Hepatocyte (in vitro differentiated cells): ENCODE measurements around the gene NELFB. TPM values are rescaled to one million over a fixed set of nuclear protein-coding genes. Genes with fewer than 3 reads are reported as not detected.

Source experiments
- DNase-seq: peaks from one replicate; pipeline ENCODE4 v3.0.0-alpha.2; 2016; ENCODE audit warnings: low spot score
- H2AFZ ChIP-seq: fragments of 200-600 bp; sonication (generic); 2 replicates; pipeline ENCODE4 v1.6.0; 2016; ENCODE audit warnings: antibody characterized with exemption, mild to moderate bottlenecking
- H3K27ac ChIP-seq: fragments of 200-600 bp; sonication (generic); 2 replicates; pipeline ENCODE4 v1.5.1; 2016; ENCODE audit warnings: mild to moderate bottlenecking
- H3K27me3 ChIP-seq: fragments of 200-600 bp; sonication (generic); 2 replicates; pipeline ENCODE4 v1.6.1; 2016
- H3K36me3 ChIP-seq: fragments of 200-600 bp; sonication (generic); replicated peaks from 2 replicates; pipeline ENCODE4 v1.5.1; 2016; ENCODE audit warnings: low read depth; ENCODE audit not compliant: insufficient read depth
- H3K4me1 ChIP-seq: fragments of 200-600 bp; sonication (generic); 2 replicates; pipeline ENCODE4 v1.5.1; 2016; ENCODE audit warnings: mild to moderate bottlenecking, moderate library complexity; ENCODE audit not compliant: insufficient read depth
- H3K4me2 ChIP-seq: fragments of 200-600 bp; sonication (generic); 2 replicates; pipeline ENCODE4 v1.6.0; 2016
- H3K4me3 ChIP-seq: fragments of 200-600 bp; sonication (generic); 2 replicates; pipeline ENCODE4 v1.5.1; 2016; ENCODE audit warnings: mild to moderate bottlenecking
- H3K79me2 ChIP-seq: fragments of 200-600 bp; sonication (generic); 2 replicates; pipeline ENCODE4 v1.6.0; 2017; ENCODE audit warnings: mild to moderate bottlenecking
- H3K9me2 ChIP-seq: fragments of 200-600 bp; sonication (generic); replicated peaks from 2 replicates; pipeline ENCODE4 v1.6.0; 2017; ENCODE audit warnings: mild to moderate bottlenecking; ENCODE audit not compliant: insufficient read depth
- H3K9me3 ChIP-seq: fragments of 200-600 bp; sonication (generic); 2 replicates; pipeline ENCODE4 v1.5.1; 2016; ENCODE audit warnings: low read depth, mild to moderate bottlenecking
- H4K20me1 ChIP-seq: fragments of 200-600 bp; sonication (generic); 2 replicates; pipeline ENCODE4 v1.6.0; 2016; ENCODE audit warnings: mild to moderate bottlenecking; ENCODE audit not compliant: insufficient read depth, poor library complexity, severe bottlenecking
- CTCF ChIP-seq: fragments of 200-600 bp; sonication (generic); IDR thresholded peaks from 2 replicates; pipeline ENCODE4 v1.5.1; 2016; ENCODE audit warnings: antibody characterized with exemption, mild to moderate bottlenecking; ENCODE audit not compliant: poor library complexity
- EZH2 ChIP-seq: fragments of 200-600 bp; sonication (generic); IDR thresholded peaks from 2 replicates; pipeline ENCODE4 v1.6.1; 2016; ENCODE audit warnings: antibody characterized with exemption, mild to moderate bottlenecking, borderline replicate concordance
- EZH2phosphoT487 ChIP-seq: fragments of 200-600 bp; sonication (generic); IDR thresholded peaks from one replicate; pipeline ENCODE4 v1.6.1; 2018; ENCODE audit warnings: antibody characterized with exemption, mild to moderate bottlenecking, low read depth, moderate library complexity; ENCODE audit not compliant: unreplicated experiment, severe bottlenecking
- WGBS: methylation state at CpG from one replicate; pipeline ENCODE4 v1.1.6; 2016; ENCODE audit warnings: low lambda C conversion rate; ENCODE audit errors: missing lambda C conversion rate; 5-methylcytosine and 5-hydroxymethylcytosine counted together
- polyA plus RNA-seq: library from polyadenylated mRNA; unstranded; fragments of >200 nt; fragmentation: Nextera tagmentation; extraction: Ambion mirVana; gene quantifications from 2 replicates; pipeline ENCODE4 v1.2.1, GENCODE V29; 2016
- total RNA-seq: library from RNA; depleted of rRNA; stranded (reverse); fragments of >200 nt; gene quantifications from 2 replicates; pipeline ENCODE4 v1.2.3, GENCODE V29; 2014

NELFB gene
- total and polyA plus RNA-seq, 2 experiments from 2014 or later, result 41.4 to 63.5 TPM

GRCh38 chr9:137232101-137232500 lies 23.0 kb upstream of the NELFB start:
- Histone ChIP-seq H3K4me3 (no peak overlapping the region), H3K27ac (no peak overlapping the region), H3K36me3 (no peaks in the 10 kb centered on the region), H3K9me2 (no peaks in the 10 kb centered on the region), H3K9me3 (no peaks in the 10 kb centered on the region), H3K4me1 (peaks cover 47% of the 10 kb centered on the region), H3K27me3 (no peaks in the 10 kb centered on the region), H2AFZ (no peak overlapping the region), H3K79me2 (peaks cover 5% of the 10 kb centered on the region), H3K4me2 (no peak overlapping the region), H4K20me1 (no peaks in the 10 kb centered on the region)
- TF ChIP-seq EZH2, result no peak
- TF ChIP-seq EZH2phosphoT487, result no peak
- no peak for TF ChIP-seq CTCF
- 84% methylated on average over 10 of the region's 10 CpGs for WGBS
- DNase-seq, result no peak

- no peak overlapping the region for H3K4me3 ChIP-seq
- no peaks in the 10 kb centered on the region for H3K9me2 ChIP-seq
- peaks cover 44% of the 10 kb centered on the region for H3K4me1 ChIP-seq
- no peak overlapping the region for H2AFZ ChIP-seq
- no peak overlapping the region for H3K27ac ChIP-seq
- H3K79me2 ChIP-seq, result peaks cover 9% of the 10 kb centered on the region
- TF ChIP-seq EZH2, result no peak
- TF ChIP-seq EZH2phosphoT487, result no peak
- no peak for TF ChIP-seq CTCF
- H3K9me3 ChIP-seq, result no peaks in the 10 kb centered on the region
- H3K36me3 ChIP-seq, result no peaks in the 10 kb centered on the region
- no peak for DNase-seq
- H3K27me3 ChIP-seq, result no peaks in the 10 kb centered on the region
- H4K20me1 ChIP-seq, result no peaks in the 10 kb centered on the region
- H3K4me2 ChIP-seq, result no peak overlapping the region
- 89% methylated on average over 24 of the region's 24 CpGs for WGBS
These were observed 22.6 kb upstream of the NELFB start for GRCh38 chr9:137232510-137232909.

GRCh38 chr9:137233143-137233980 lies 21.8 kb upstream of the NELFB start:
- H2AFZ ChIP-seq, result no peak overlapping the region
- no peak overlapping the region for H3K27ac ChIP-seq
- TF ChIP-seq EZH2, result no peak
- no peak for TF ChIP-seq CTCF
- no peak for TF ChIP-seq EZH2phosphoT487
- no peaks in the 10 kb centered on the region for H3K9me3 ChIP-seq
- no peak overlapping the region for H3K4me2 ChIP-seq
- DNase-seq, result no peak
- H3K36me3 ChIP-seq, result no peaks in the 10 kb centered on the region
- H3K79me2 ChIP-seq, result peaks cover 18% of the 10 kb centered on the region
- H4K20me1 ChIP-seq, result no peaks in the 10 kb centered on the region
- H3K4me3 ChIP-seq, result no peak overlapping the region
- H3K9me2 ChIP-seq, result no peaks in the 10 kb centered on the region
- peaks cover 37% of the 10 kb centered on the region for H3K4me1 ChIP-seq
- no peaks in the 10 kb centered on the region for H3K27me3 ChIP-seq
- 86% methylated on average over 21 of the region's 40 CpGs for WGBS
